Measurements from ENCODE around the gene SKAP1. TPM values are rescaled to one million over a fixed set of nuclear protein-coding genes. Genes with fewer than 3 reads are reported as not detected.
A peak's percentile ranks its signal among the peaks of the same experiment; 100 is the strongest.
"Not testable (repeated sequence)": the region's sequence is repeated elsewhere in the genome, so short reads cannot be mapped to it uniquely, and the experiment has no call there.

SKAP1 gene
- total and polyA plus RNA-seq, 4 donors = 4.4 to 36.1 (median 24.7) TPM

- no CpG with 5 or more reads among the region's 2 CpGs for WGBS (ENCODE audit: insufficient coverage)
- Histone ChIP-seq H3K9me3 (ENCODE audit: control insufficient read depth, insufficient read depth, low read length) (no peaks in the 10 kb centered on the region), H3K27ac (ENCODE audit: low read depth, low read length) (no peak overlapping the region), H3K36me3 (ENCODE audit: control insufficient read depth, insufficient read depth, low read length) (no peaks in the 10 kb centered on the region), H3K4me1 (ENCODE audit: control insufficient read depth, insufficient read depth, low read length) (peaks cover under 1% of the 10 kb centered on the region), H3K27me3 (ENCODE audit: control insufficient read depth, insufficient read depth, low read length) (no peaks in the 10 kb centered on the region), H3K4me3 (ENCODE audit: low read depth, low read length) (no peak overlapping the region)
- no peak for DNase-seq (ENCODE audit: low read depth in 4 of 6, low spot score in 6 of 6)
Observed at GRCh38 chr17:48451489-48451888, 21.5 kb upstream of the SKAP1 start.

DNA sequence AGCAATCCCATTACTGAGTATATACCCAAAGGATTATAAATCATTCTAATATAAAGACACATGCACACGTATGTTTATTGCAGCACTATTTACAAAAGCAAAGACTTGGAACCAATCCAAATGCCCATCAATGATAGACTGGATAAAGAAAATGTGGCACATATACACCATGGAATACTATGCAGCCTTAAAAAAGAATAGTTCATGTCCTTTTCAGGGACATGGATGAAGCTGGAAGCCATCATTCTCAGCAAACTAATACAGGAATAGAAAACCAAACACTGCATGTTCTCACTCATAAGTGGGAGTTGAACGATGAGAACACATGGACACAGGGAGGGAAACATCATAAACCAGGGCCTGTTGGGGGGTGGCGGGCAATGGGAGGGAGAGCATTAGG lies 19.3 kb upstream of the SKAP1 start:
- WGBS (ENCODE audit: insufficient coverage) = 92% methylated on average over 2 of the region's 3 CpGs
- H3K27me3 ChIP-seq (ENCODE audit: control insufficient read depth, insufficient read depth, low read length); H3K36me3 ChIP-seq (ENCODE audit: control insufficient read depth, insufficient read depth, low read length); H3K9me3 ChIP-seq (ENCODE audit: control insufficient read depth, insufficient read depth, low read length); H3K4me3 ChIP-seq (ENCODE audit: low read depth, low read length); H3K4me1 ChIP-seq (ENCODE audit: control insufficient read depth, insufficient read depth, low read length); H3K27ac ChIP-seq (ENCODE audit: low read depth, low read length); DNase-seq (ENCODE audit: low read depth in 4 of 6, low spot score in 6 of 6): not testable (repeated sequence)

DNA sequence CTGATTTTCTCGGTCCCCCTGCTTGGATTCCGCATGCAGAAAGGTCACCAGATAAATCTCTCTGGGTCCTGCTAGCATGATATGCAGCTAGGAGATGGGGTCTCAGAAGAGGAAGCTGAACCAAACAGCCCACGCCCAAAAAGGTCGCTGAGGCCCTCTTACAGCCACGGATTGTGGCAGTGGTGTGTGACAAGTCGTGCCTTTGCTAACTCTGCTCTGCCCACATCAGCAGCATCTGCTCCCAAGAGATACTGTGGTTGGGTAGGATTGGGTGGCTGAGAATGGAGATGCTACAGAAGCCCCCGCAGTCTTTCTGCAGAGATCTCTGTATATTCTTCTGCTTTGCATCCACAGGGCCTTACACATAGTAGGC lies 15.2 kb upstream of the SKAP1 start:
- H3K36me3 ChIP-seq (ENCODE audit: control insufficient read depth, insufficient read depth, low read length) = no peaks in the 10 kb centered on the region
- DNase-seq (ENCODE audit: low read depth in 4 of 6, low spot score in 6 of 6) = no peak
- no peak overlapping the region for H3K4me3 ChIP-seq (ENCODE audit: low read depth, low read length)
- no peak overlapping the region for H3K27ac ChIP-seq (ENCODE audit: low read depth, low read length)
- no peaks in the 10 kb centered on the region for H3K9me3 ChIP-seq (ENCODE audit: control insufficient read depth, insufficient read depth, low read length)
- 87% methylated on average over 5 of the region's 7 CpGs for WGBS (ENCODE audit: insufficient coverage)
- no peaks in the 10 kb centered on the region for H3K27me3 ChIP-seq (ENCODE audit: control insufficient read depth, insufficient read depth, low read length)
- peaks cover 2% of the 10 kb centered on the region for H3K4me1 ChIP-seq (ENCODE audit: control insufficient read depth, insufficient read depth, low read length)

GRCh38 chr17:48444516-48445247 lies 14.7 kb upstream of the SKAP1 start:
- peak in 1 of 6 donors; percentile 31 for DNase-seq (ENCODE audit: low read depth in 4 of 6, low spot score in 6 of 6)
- H3K36me3 ChIP-seq (ENCODE audit: control insufficient read depth, insufficient read depth, low read length) = no peaks in the 10 kb centered on the region
- no peak overlapping the region for H3K27ac ChIP-seq (ENCODE audit: low read depth, low read length)
- WGBS (ENCODE audit: insufficient coverage) = 74% methylated on average over 21 of the region's 22 CpGs
- H3K27me3 ChIP-seq (ENCODE audit: control insufficient read depth, insufficient read depth, low read length) = no peaks in the 10 kb centered on the region
- peaks cover 7% of the 10 kb centered on the region for H3K4me1 ChIP-seq (ENCODE audit: control insufficient read depth, insufficient read depth, low read length)
- no peaks in the 10 kb centered on the region for H3K9me3 ChIP-seq (ENCODE audit: control insufficient read depth, insufficient read depth, low read length)
- H3K4me3 ChIP-seq (ENCODE audit: low read depth, low read length) = no peak overlapping the region

DNA sequence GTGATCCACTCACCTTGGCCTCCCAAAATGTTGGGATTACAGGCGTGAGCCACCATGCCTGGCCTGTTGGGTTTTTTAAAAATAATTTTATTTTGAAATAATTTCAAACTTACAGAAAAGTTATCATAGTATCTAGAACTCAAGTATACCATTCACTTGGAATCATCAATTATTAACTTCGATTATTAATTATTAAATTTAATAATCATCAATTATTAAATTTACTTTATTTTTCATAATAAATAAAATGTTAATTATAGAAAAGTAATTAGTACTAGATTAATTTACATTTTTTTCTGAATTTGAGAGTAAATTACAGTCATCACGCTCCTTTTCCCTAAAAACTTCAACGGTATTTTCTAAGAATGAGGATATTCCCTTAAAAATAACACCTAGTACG lies 13.7 kb upstream of the SKAP1 start:
- Histone ChIP-seq H3K4me3 (ENCODE audit: low read depth, low read length) (no peak overlapping the region), H3K36me3 (ENCODE audit: control insufficient read depth, insufficient read depth, low read length) (no peaks in the 10 kb centered on the region), H3K27me3 (ENCODE audit: control insufficient read depth, insufficient read depth, low read length) (no peaks in the 10 kb centered on the region), H3K9me3 (ENCODE audit: control insufficient read depth, insufficient read depth, low read length) (no peaks in the 10 kb centered on the region), H3K4me1 (ENCODE audit: control insufficient read depth, insufficient read depth, low read length) (peaks cover 8% of the 10 kb centered on the region), H3K27ac (ENCODE audit: low read depth, low read length) (no peak overlapping the region)
- 100% methylated on average over 2 of the region's 5 CpGs for WGBS (ENCODE audit: insufficient coverage)
- DNase-seq (ENCODE audit: low read depth in 4 of 6, low spot score in 6 of 6) = no peak

DNA sequence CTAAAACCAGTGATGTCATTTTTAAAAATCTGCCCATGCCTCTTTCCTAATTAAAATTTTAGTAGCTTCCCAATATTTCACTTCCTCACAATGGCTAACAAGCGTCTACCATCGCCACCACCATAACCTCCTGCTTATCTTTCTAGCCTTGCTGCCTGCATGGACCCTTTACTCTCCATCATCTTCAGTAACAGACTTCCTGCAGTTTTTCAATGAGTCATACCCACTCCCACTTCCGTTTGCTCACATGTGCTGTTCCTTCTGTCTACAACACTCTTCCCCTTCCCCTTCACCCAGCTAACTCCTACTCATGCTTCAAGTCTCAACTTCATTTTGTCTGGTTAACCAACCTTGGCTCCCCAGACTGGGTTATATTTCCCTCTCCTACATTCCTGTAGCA lies 12.8 kb upstream of the SKAP1 start:
- Histone ChIP-seq H3K4me1 (ENCODE audit: control insufficient read depth, insufficient read depth, low read length) (peaks cover 8% of the 10 kb centered on the region), H3K36me3 (ENCODE audit: control insufficient read depth, insufficient read depth, low read length) (no peaks in the 10 kb centered on the region), H3K4me3 (ENCODE audit: low read depth, low read length) (no peak overlapping the region), H3K9me3 (ENCODE audit: control insufficient read depth, insufficient read depth, low read length) (no peaks in the 10 kb centered on the region), H3K27me3 (ENCODE audit: control insufficient read depth, insufficient read depth, low read length) (no peaks in the 10 kb centered on the region), H3K27ac (ENCODE audit: low read depth, low read length) (no peak overlapping the region)
- DNase-seq (ENCODE audit: low read depth in 4 of 6, low spot score in 6 of 6) = no peak
- 91% methylated on average over 3 of the region's 3 CpGs for WGBS (ENCODE audit: insufficient coverage)

DNA sequence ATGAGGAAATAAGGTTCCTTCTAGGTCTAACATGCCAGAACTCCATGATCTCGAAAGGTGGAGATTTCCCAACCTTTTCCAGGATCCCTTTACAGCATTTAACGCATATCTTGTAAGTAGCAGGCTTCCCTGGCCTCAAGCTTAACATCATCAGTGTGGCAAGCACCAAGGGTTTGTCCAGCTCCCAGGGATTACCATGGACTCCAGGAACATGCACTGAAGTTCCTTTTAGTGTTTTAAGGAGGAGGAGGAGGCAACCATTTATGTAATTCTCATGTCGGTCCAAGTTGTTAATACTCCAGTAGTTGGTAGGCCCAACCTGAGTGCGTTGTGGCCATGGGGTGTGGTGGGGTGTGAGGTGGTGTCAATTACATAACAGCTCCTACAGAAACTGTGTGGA lies 11.8 kb upstream of the SKAP1 start:
- no peaks in the 10 kb centered on the region for H3K36me3 ChIP-seq (ENCODE audit: control insufficient read depth, insufficient read depth, low read length)
- no peaks in the 10 kb centered on the region for H3K27me3 ChIP-seq (ENCODE audit: control insufficient read depth, insufficient read depth, low read length)
- H3K9me3 ChIP-seq (ENCODE audit: control insufficient read depth, insufficient read depth, low read length) = no peaks in the 10 kb centered on the region
- no peak for DNase-seq (ENCODE audit: low read depth in 4 of 6, low spot score in 6 of 6)
- H3K4me3 ChIP-seq (ENCODE audit: low read depth, low read length) = no peak overlapping the region
- H3K27ac ChIP-seq (ENCODE audit: low read depth, low read length) = no peak overlapping the region
- 100% methylated on average over 2 of the region's 4 CpGs for WGBS (ENCODE audit: insufficient coverage)
- H3K4me1 ChIP-seq (ENCODE audit: control insufficient read depth, insufficient read depth, low read length) = peaks cover 8% of the 10 kb centered on the region

- no peak for DNase-seq (ENCODE audit: low read depth in 4 of 6, low spot score in 6 of 6)
- no peaks in the 10 kb centered on the region for H3K36me3 ChIP-seq (ENCODE audit: control insufficient read depth, insufficient read depth, low read length)
- no peaks in the 10 kb centered on the region for H3K27me3 ChIP-seq (ENCODE audit: control insufficient read depth, insufficient read depth, low read length)
- WGBS (ENCODE audit: insufficient coverage) = no CpG with 5 or more reads among the region's 1 CpG
- H3K4me3 ChIP-seq (ENCODE audit: low read depth, low read length) = no peak overlapping the region
- H3K9me3 ChIP-seq (ENCODE audit: control insufficient read depth, insufficient read depth, low read length) = no peaks in the 10 kb centered on the region
- H3K4me1 ChIP-seq (ENCODE audit: control insufficient read depth, insufficient read depth, low read length) = peaks cover 8% of the 10 kb centered on the region
- no peak overlapping the region for H3K27ac ChIP-seq (ENCODE audit: low read depth, low read length)
Observed at GRCh38 chr17:48441231-48441711, 11.3 kb upstream of the SKAP1 start.

DNA sequence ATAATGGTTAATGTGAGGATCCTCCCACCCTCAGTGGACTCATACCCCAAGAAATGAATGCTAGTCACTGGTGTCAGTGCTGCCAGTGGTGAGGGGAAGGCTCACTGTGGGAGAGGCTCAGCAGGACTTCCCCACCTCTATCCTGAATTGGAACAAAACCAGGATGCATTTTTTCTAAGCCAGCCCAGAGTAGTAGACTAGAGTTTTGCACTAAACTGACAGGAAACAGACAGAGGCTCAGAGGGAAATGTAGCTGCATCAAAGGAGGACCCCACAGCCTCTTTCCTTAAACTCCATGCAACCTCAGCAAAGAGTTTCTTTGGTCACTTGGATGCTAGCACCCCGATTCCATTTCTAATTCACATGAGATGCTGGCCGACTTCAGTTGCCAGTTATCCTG lies 10.7 kb upstream of the SKAP1 start:
- no peak for DNase-seq (ENCODE audit: low read depth in 4 of 6, low spot score in 6 of 6)
- WGBS (ENCODE audit: insufficient coverage) = no CpG with 5 or more reads among the region's 2 CpGs
- peaks cover 8% of the 10 kb centered on the region for H3K4me1 ChIP-seq (ENCODE audit: control insufficient read depth, insufficient read depth, low read length)
- H3K27ac ChIP-seq (ENCODE audit: low read depth, low read length) = no peak overlapping the region
- no peak overlapping the region for H3K4me3 ChIP-seq (ENCODE audit: low read depth, low read length)
- H3K27me3 ChIP-seq (ENCODE audit: control insufficient read depth, insufficient read depth, low read length) = no peaks in the 10 kb centered on the region
- no peaks in the 10 kb centered on the region for H3K36me3 ChIP-seq (ENCODE audit: control insufficient read depth, insufficient read depth, low read length)
- H3K9me3 ChIP-seq (ENCODE audit: control insufficient read depth, insufficient read depth, low read length) = no peaks in the 10 kb centered on the region

GRCh38 chr17:48439875-48440505 lies 10.0 kb upstream of the SKAP1 start:
- Histone ChIP-seq H3K4me3 (ENCODE audit: low read depth, low read length) (no peak overlapping the region), H3K9me3 (ENCODE audit: control insufficient read depth, insufficient read depth, low read length) (no peaks in the 10 kb centered on the region), H3K27ac (ENCODE audit: low read depth, low read length) (no peak overlapping the region), H3K36me3 (ENCODE audit: control insufficient read depth, insufficient read depth, low read length) (no peaks in the 10 kb centered on the region), H3K27me3 (ENCODE audit: control insufficient read depth, insufficient read depth, low read length) (no peaks in the 10 kb centered on the region), H3K4me1 (ENCODE audit: control insufficient read depth, insufficient read depth, low read length) (peaks cover 8% of the 10 kb centered on the region)
- 57% methylated on average over 7 of the region's 8 CpGs for WGBS (ENCODE audit: insufficient coverage)
- DNase-seq (ENCODE audit: low read depth in 4 of 6, low spot score in 6 of 6) = peak in 2 of 6 donors; percentile 37 to 86
